K562 (cell line): ENCODE results near the gene ZDHHC24. TPM values are rescaled to one million over a fixed set of nuclear protein-coding genes. Genes with fewer than 3 reads are reported as not detected.
A peak's percentile ranks its signal among the peaks of the same experiment; 100 is the strongest.

ENCODE experiments used
- CBX1 ChIP-seq: sonication (generic); IDR thresholded peaks from 2 replicates; pipeline ENCODE4 v1.6.1; 2016; ENCODE audit warnings: antibody characterized with exemption, low read depth, mild to moderate bottlenecking
- ELF1 ChIP-seq: fragments of 200-800 bp; sonication (Bioruptor generic); IDR thresholded peaks from 2 replicates; pipeline ENCODE4 v1.6.1; 2016; ENCODE audit warnings: missing genetic modification characterization, missing compliant biosample characterization
- MYC ChIP-seq, 2 experiments: fragments of 250-450 bp in 1 of 2; sonication (Bioruptor Pico) in 1 of 2; IDR thresholded peaks; 2 replicates each; pipeline versions ENCODE4 v1.5.1 to v1.6.1; 2012 to 2021; ENCODE audit warnings: low read depth in 2 of 2, borderline replicate concordance in 1 of 2, improper control_type of control experiment in 1 of 2, low read length in 1 of 2, mild to moderate bottlenecking in 1 of 2, moderate library complexity in 1 of 2
- NBN ChIP-seq: fragments of 450-650 bp; IDR thresholded peaks from 2 replicates; pipeline ENCODE4 v1.6.1; 2016; ENCODE audit warnings: low read depth, mild to moderate bottlenecking
- NFE2 ChIP-seq: IDR thresholded peaks from 2 replicates; pipeline ENCODE4 v1.6.1; 2014; ENCODE audit warnings: antibody characterized with exemption, low read depth
- NFYB ChIP-seq: IDR thresholded peaks from 2 replicates; pipeline ENCODE4 v1.6.1; 2011; ENCODE audit warnings: mild to moderate bottlenecking, moderate library complexity; ENCODE audit not compliant: insufficient read length; ENCODE audit errors: extremely low read depth
- POLR2G ChIP-seq: fragments of 200-400 bp; formaldehyde crosslinking; IDR thresholded peaks from 2 replicates; pipeline ENCODE4 v1.6.1; 2017; ENCODE audit warnings: low read depth, mild to moderate bottlenecking, antibody characterized with exemption, low read length, moderate library complexity
- SPI1 ChIP-seq: IDR thresholded peaks from 2 replicates; pipeline ENCODE4 v1.6.1; 2011; ENCODE audit warnings: low read depth, low read length, control low read depth, borderline replicate concordance
- ZBTB17 ChIP-seq: fragments of 450-650 bp; formaldehyde crosslinking; IDR thresholded peaks from 2 replicates; pipeline ENCODE4 v1.4.0; 2020; ENCODE audit warnings: mild to moderate bottlenecking
- ZNF165 ChIP-seq: fragments of 250-450 bp; sonication (Bioruptor Pico); IDR thresholded peaks from 2 replicates; pipeline ENCODE4 v1.4.0; 2020; ENCODE audit warnings: borderline replicate concordance
- ZNF3 ChIP-seq: fragments of 250-450 bp; sonication (Bioruptor Pico); IDR thresholded peaks from 2 replicates; pipeline ENCODE4 v1.5.0; 2021; ENCODE audit warnings: mild to moderate bottlenecking, moderate library complexity
- ZNF551 ChIP-seq: fragments of 250-450 bp; sonication (Bioruptor Pico); IDR thresholded peaks from 2 replicates; pipeline ENCODE4 v1.5.0; 2021; ENCODE audit warnings: mild to moderate bottlenecking, moderate library complexity
- ZNF696 ChIP-seq: fragments of 250-450 bp; sonication (Bioruptor Pico); conservative IDR thresholded peaks from 2 replicates; pipeline ENCODE4 v1.4.0; 2020; ENCODE audit warnings: mild to moderate bottlenecking, moderate library complexity
- ZNF707 ChIP-seq: fragments of 250-450 bp; sonication (Bioruptor Pico); conservative IDR thresholded peaks from 2 replicates; pipeline ENCODE4 v1.8.0; 2022; ENCODE audit warnings: inconsistent platforms, mild to moderate bottlenecking, moderate library complexity
- polyA plus RNA-seq, 8 experiments: library from polyadenylated mRNA; depleted of rRNA in 4 of 8; stranded (reverse) in 5 of 8; unstranded in 3 of 8; fragments of >200 nt; fragmentation: Nextera tagmentation in 2 of 8; fragmentation: Illumina TruSeq in 1 of 8; extraction: Ambion mirVana in 2 of 8; extraction: Trizol in 1 of 8; gene quantifications; 2 replicates each; pipeline versions ENCODE4 v1.2.1 to v1.2.3, GENCODE V29; 2011 to 2014; ENCODE audit warnings: inconsistent platforms in 1 of 8, missing spikeins in 1 of 8
- total RNA-seq, 7 experiments: library from RNA; depleted of rRNA in 6 of 7; stranded (reverse); fragments of >200 nt in 6 of 7; fragmentation: Illumina TruSeq in 2 of 7; extraction: Trizol in 2 of 7; gene quantifications; 2 replicates each; pipeline versions ENCODE4 v1.2.1 to v1.2.3, GENCODE V29; 2011 to 2021; ENCODE audit warnings: low replicate concordance in 1 of 7
- TF ChIP-seq, protein P1 (sequence below): sonication (generic); formaldehyde crosslinking; IDR thresholded peaks from 2 replicates; pipeline ENCODE4 v1.8.1; 2023; ENCODE audit warnings: mild to moderate bottlenecking, missing genetic modification reagents
- TF ChIP-seq, protein P2 (sequence below), 2 experiments: fragments of 450-650 bp; formaldehyde crosslinking in 1 of 2; IDR thresholded peaks; 2 replicates each; pipeline versions ENCODE4 v1.4.0 to v1.6.1; 2014 to 2020; ENCODE audit warnings: mild to moderate bottlenecking in 2 of 2, borderline replicate concordance in 1 of 2, low read depth in 1 of 2
- TF ChIP-seq, protein P3 (sequence below): IDR thresholded peaks from 2 replicates; pipeline ENCODE4 v1.6.1; 2014; ENCODE audit warnings: antibody characterized with exemption

ZDHHC24 gene
- total and polyA plus RNA-seq, 9 of the 15 experiments (the other 6 are each of a cell fraction or from before 2014, with no cell fraction given), result 0.45 to 11.2 (median 2.7) TPM

DNA sequence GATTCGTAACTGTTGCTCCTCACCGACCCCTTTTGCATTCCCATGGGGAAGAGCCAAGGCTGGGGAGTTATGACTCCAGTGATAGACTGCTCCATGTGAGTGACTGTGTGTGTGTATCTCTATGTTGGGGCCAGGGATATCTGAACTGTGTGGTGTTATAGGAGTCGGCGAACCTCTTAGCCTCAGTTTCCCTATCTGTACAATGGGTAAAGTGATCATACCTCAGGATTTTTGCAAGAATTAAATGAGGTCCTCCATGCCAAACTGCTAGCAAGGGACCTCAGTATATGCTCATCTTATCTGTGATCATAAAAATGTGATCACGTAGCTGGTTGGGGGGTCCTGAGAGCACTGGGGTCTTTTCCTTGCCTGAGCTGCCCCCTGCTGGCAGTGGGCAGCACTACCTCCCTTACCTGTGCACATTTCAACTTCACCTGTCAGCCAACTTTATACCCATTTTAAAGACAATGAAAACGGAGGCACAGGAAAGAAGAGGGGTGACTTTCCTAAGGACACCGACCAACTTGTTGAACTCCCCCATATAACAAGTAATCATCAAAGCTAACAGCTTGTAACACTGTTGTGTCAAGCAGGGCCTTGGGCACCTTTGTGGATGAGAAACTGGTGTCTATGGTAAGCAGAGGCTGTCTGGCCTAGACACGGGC lies 67.0 kb downstream of the ZDHHC24 start (continued):
- TF ChIP-seq POLR2G, result no peak
- TF ChIP-seq NBN, result no peak
- no peak for TF ChIP-seq ZNF3 (CRISPR knock-in tag)
- TF ChIP-seq ZNF165 (CRISPR knock-in tag), result no peak
- TF ChIP-seq, protein P1, sequence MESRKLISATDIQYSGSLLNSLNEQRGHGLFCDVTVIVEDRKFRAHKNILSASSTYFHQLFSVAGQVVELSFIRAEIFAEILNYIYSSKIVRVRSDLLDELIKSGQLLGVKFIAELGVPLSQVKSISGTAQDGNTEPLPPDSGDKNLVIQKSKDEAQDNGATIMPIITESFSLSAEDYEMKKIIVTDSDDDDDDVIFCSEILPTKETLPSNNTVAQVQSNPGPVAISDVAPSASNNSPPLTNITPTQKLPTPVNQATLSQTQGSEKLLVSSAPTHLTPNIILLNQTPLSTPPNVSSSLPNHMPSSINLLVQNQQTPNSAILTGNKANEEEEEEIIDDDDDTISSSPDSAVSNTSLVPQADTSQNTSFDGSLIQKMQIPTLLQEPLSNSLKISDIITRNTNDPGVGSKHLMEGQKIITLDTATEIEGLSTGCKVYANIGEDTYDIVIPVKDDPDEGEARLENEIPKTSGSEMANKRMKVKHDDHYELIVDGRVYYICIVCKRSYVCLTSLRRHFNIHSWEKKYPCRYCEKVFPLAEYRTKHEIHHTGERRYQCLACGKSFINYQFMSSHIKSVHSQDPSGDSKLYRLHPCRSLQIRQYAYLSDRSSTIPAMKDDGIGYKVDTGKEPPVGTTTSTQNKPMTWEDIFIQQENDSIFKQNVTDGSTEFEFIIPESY (CRISPR knock-in tag), result no peak
- TF ChIP-seq ELF1 (tag), result no peak
- TF ChIP-seq ZBTB17 (CRISPR knock-in tag), result no peak
- TF ChIP-seq, protein P2, sequence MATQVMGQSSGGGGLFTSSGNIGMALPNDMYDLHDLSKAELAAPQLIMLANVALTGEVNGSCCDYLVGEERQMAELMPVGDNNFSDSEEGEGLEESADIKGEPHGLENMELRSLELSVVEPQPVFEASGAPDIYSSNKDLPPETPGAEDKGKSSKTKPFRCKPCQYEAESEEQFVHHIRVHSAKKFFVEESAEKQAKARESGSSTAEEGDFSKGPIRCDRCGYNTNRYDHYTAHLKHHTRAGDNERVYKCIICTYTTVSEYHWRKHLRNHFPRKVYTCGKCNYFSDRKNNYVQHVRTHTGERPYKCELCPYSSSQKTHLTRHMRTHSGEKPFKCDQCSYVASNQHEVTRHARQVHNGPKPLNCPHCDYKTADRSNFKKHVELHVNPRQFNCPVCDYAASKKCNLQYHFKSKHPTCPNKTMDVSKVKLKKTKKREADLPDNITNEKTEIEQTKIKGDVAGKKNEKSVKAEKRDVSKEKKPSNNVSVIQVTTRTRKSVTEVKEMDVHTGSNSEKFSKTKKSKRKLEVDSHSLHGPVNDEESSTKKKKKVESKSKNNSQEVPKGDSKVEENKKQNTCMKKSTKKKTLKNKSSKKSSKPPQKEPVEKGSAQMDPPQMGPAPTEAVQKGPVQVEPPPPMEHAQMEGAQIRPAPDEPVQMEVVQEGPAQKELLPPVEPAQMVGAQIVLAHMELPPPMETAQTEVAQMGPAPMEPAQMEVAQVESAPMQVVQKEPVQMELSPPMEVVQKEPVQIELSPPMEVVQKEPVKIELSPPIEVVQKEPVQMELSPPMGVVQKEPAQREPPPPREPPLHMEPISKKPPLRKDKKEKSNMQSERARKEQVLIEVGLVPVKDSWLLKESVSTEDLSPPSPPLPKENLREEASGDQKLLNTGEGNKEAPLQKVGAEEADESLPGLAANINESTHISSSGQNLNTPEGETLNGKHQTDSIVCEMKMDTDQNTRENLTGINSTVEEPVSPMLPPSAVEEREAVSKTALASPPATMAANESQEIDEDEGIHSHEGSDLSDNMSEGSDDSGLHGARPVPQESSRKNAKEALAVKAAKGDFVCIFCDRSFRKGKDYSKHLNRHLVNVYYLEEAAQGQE (IDR thresholded peaks at IDR 0.05; ENCODE audit: borderline replicate concordance), result peak; percentile 77
- TF ChIP-seq, protein P2 (CRISPR knock-in tag; IDR thresholded peaks at IDR 0.05; ENCODE audit: low read depth), result no peak
- TF ChIP-seq SPI1, result no peak
- TF ChIP-seq ZNF551 (CRISPR knock-in tag), result no peak
- TF ChIP-seq ZNF707, result no peak
- no peak for TF ChIP-seq MYC (IDR thresholded peaks at IDR 0.05; ENCODE audit: low read depth, low read length)
- no peak for TF ChIP-seq MYC (CRISPR knock-in tag; IDR thresholded peaks at IDR 0.05; ENCODE audit: borderline replicate concordance, low read depth)
- TF ChIP-seq CBX1, result 0 out of 2 replicates have a peak, but pooled peaks have one; percentile 57
- no peak for TF ChIP-seq NFE2
- TF ChIP-seq ZNF696 (CRISPR knock-in tag), result no peak
- TF ChIP-seq NFYB, result no peak
- TF ChIP-seq, protein P3, sequence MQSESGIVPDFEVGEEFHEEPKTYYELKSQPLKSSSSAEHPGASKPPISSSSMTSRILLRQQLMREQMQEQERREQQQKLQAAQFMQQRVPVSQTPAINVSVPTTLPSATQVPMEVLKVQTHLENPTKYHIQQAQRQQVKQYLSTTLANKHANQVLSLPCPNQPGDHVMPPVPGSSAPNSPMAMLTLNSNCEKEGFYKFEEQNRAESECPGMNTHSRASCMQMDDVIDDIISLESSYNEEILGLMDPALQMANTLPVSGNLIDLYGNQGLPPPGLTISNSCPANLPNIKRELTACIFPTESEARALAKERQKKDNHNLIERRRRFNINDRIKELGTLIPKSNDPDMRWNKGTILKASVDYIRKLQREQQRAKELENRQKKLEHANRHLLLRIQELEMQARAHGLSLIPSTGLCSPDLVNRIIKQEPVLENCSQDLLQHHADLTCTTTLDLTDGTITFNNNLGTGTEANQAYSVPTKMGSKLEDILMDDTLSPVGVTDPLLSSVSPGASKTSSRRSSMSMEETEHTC, result no peak
